B cell (primary cell): ENCODE measurements around the gene HCRTR2. TPM values are rescaled to one million over a fixed set of nuclear protein-coding genes. Genes with fewer than 3 reads are reported as not detected.

Source experiments
- ATAC-seq: fragments of 200-7000 bp; cut with Tn5 transposase; one replicate; pipeline ENCODE4 v1.10.0; 2021; ENCODE audit warnings: low read depth, mild to moderate bottlenecking, moderate number of reproducible peaks, moderate library complexity
- CTCF ChIA-PET: fragments of 350-600 bp; sonication (Branson Sonifier 250); formaldehyde crosslinking; loops from one replicate; lab custom pipeline; 2021; ENCODE audit warnings: antibody characterized with exemption, inconsistent platforms; lab: Charles Lee
- POLR2A ChIA-PET: fragments of 350-600 bp; sonication (Branson Sonifier 250); formaldehyde crosslinking; loops from one replicate; lab custom pipeline; 2021; ENCODE audit warnings: antibody characterized with exemption; lab: Charles Lee
- DNase-seq: peaks from one replicate; pipeline ENCODE4 v3.0.0; 2013
- H2AFZ ChIP-seq: 2 replicates; pipeline ENCODE4 v1.6.1; 2012; ENCODE audit warnings: mild to moderate bottlenecking, low read depth, low read length; ENCODE audit not compliant: insufficient read depth, poor library complexity, severe bottlenecking
- H3K27ac ChIP-seq, 2 donors: 1 replicate in 1 of 2; 2 replicates in 1 of 2; pipeline ENCODE4 v1.5.1; 2012 to 2013; ENCODE audit warnings: low read length in 2 of 2, mild to moderate bottlenecking in 2 of 2, moderate library complexity in 1 of 2
- H3K27me3 ChIP-seq, 4 experiments: fragments of 200-600 bp in 1 of 4; sonication (generic) in 1 of 4; replicated peaks in 1 of 4; 1 replicate in 2 of 4; 2 replicates in 2 of 4; pipeline versions ENCODE4 v1.6.1 to v1.7.0; 2013 to 2016; ENCODE audit warnings: low read length in 3 of 4, mild to moderate bottlenecking in 2 of 4, mixed read lengths in 1 of 4, moderate library complexity in 1 of 4; ENCODE audit not compliant: insufficient read depth in 4 of 4, control insufficient read depth in 3 of 4; ENCODE audit errors: control extremely low read depth in 1 of 4
- H3K36me3 ChIP-seq, 2 experiments: replicated peaks in 1 of 2; 1 replicate in 1 of 2; 2 replicates in 1 of 2; pipeline versions ENCODE4 v1.6.1 to v1.7.1; 2013; ENCODE audit warnings: low read length in 1 of 2; ENCODE audit not compliant: insufficient read depth in 2 of 2, control insufficient read depth in 1 of 2; ENCODE audit errors: control extremely low read depth in 1 of 2, extremely low read depth in 1 of 2
- H3K4me1 ChIP-seq, 2 donors: fragments of 200-600 bp in 1 of 2; sonication (generic) in 1 of 2; 1 replicate in 1 of 2; 2 replicates in 1 of 2; pipeline versions ENCODE4 v1.5.1 to v1.6.1; 2013 to 2017; ENCODE audit warnings: low read length in 2 of 2; ENCODE audit not compliant: control insufficient read depth in 2 of 2, insufficient read depth in 2 of 2
- H3K4me2 ChIP-seq: replicated peaks from 2 replicates; pipeline ENCODE3; 2012; ENCODE audit warnings: mild to moderate bottlenecking, low read depth, low read length; ENCODE audit not compliant: poor library complexity, severe bottlenecking
- H3K4me3 ChIP-seq, 5 experiments: fragments of 200-600 bp in 1 of 5; sonication (generic) in 1 of 5; 1 replicate in 3 of 5; 2 replicates in 2 of 5; pipeline versions ENCODE4 v1.5.1 to v1.7.0; 2011 to 2016; ENCODE audit warnings: low read length in 4 of 5, mild to moderate bottlenecking in 4 of 5, low read depth in 2 of 5, control low read depth in 1 of 5, moderate library complexity in 1 of 5; ENCODE audit not compliant: insufficient read depth in 1 of 5; ENCODE audit errors: control extremely low read depth in 1 of 5, extremely low read depth in 1 of 5
- H3K79me2 ChIP-seq: fragments of 200-600 bp; sonication (generic); one replicate; pipeline ENCODE4 v1.6.0; 2016; ENCODE audit warnings: low read length; ENCODE audit not compliant: control insufficient read depth, insufficient read depth
- H3K9ac ChIP-seq: fragments of 200-600 bp; sonication (generic); 2 replicates; pipeline ENCODE4 v1.6.1; 2017; ENCODE audit warnings: mild to moderate bottlenecking, low read length, moderate library complexity
- H3K9me3 ChIP-seq, 3 donors: one replicate each; pipeline versions ENCODE4 v1.6.1 to v1.7.1; 2013; ENCODE audit warnings: low read length in 2 of 3; ENCODE audit not compliant: control insufficient read depth in 2 of 3, insufficient read depth in 1 of 3; ENCODE audit errors: control extremely low read depth in 1 of 3
- H4K20me1 ChIP-seq: 2 replicates; pipeline ENCODE4 v1.6.0; 2012; ENCODE audit warnings: mild to moderate bottlenecking, low read length; ENCODE audit not compliant: insufficient read depth, control insufficient read depth, poor library complexity, severe bottlenecking
- H3K27ac Mint-ChIP-seq: one replicate; pipeline ENCODE4 v1.8.0; 2021; ENCODE audit warnings: mixed read lengths
- H3K27me3 Mint-ChIP-seq: one replicate; pipeline ENCODE4 v1.8.0; 2021; ENCODE audit warnings: mixed read lengths
- H3K4me1 Mint-ChIP-seq: one replicate; pipeline ENCODE4 v1.8.0; 2021; ENCODE audit warnings: mixed read lengths
- H3K4me3 Mint-ChIP-seq: one replicate; pipeline ENCODE4 v1.8.0; 2021; ENCODE audit warnings: mixed read lengths
- H3K9me3 Mint-ChIP-seq: one replicate; pipeline ENCODE4 v1.8.0; 2022; ENCODE audit warnings: mixed read lengths; ENCODE audit not compliant: insufficient read depth
- EZH2 ChIP-seq: IDR thresholded peaks from 2 replicates; pipeline ENCODE4 v1.6.1; 2012; ENCODE audit warnings: borderline replicate concordance, low read depth, mild to moderate bottlenecking, moderate library complexity, low read length; ENCODE audit not compliant: insufficient read depth, poor library complexity, severe bottlenecking
- WGBS: methylation state at CpG from one replicate; pipeline ENCODE4 v1.1.5; 2013; ENCODE audit warnings: missing lambda C conversion rate; ENCODE audit not compliant: insufficient coverage; 5-methylcytosine and 5-hydroxymethylcytosine counted together
- intact Hi-C: fragments of 100-400 bp; cut with micrococcal nuclease; formaldehyde crosslinking; loops from one replicate; pipeline ENCODE4 v1.10.0; 2022
- polyA plus RNA-seq: library from polyadenylated mRNA; depleted of rRNA; stranded (reverse); fragments of >200 nt; gene quantifications from 2 replicates; pipeline ENCODE4 v1.2.3, GENCODE V29; 2012
- total RNA-seq, 2 donors: library from RNA; stranded (reverse); fragments of 120-200 nt in 1 of 2; gene quantifications; 1 replicate in 1 of 2; 2 replicates in 1 of 2; pipeline versions ENCODE4 v1.2.3 to v1.2.4, GENCODE V29; 2013 to 2022
- TF ChIP-seq, protein P1 (sequence below): fragments of 200-600 bp; IDR thresholded peaks from one replicate; pipeline ENCODE4 v1.8.0; 2022; ENCODE audit warnings: antibody characterized with exemption, mild to moderate bottlenecking

The HCRTR2 gene
- total and polyA plus RNA-seq, 2 donors (not counting 1 experiment from before 2014, with no cell fraction given), result not detected

DNA sequence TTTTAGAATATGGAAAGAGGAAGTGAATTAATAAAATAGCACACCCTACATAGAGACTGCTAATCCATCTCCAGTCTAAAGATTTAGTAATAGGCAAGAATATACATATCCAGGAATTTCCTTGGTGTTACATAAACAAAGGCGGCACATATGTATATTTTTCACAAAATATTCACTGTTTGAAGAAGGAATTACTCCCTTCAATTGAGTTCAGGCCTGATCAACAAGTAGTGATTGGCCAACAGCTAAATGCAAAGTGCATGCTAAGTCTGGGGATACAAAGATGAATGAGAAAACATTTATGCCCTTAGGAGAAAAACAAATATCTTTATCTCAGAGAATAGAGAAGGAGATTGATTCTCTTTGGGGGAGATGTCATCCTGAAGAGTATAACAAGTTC lies 6.5 kb upstream of the HCRTR2 start:
- WGBS, result no CpG with 5 or more reads among the region's 1 CpG
- Histone ChIP-seq H3K27ac (no peak overlapping the region), H2AFZ (no peak overlapping the region), H4K20me1 (no peaks in the 10 kb centered on the region), H3K36me3 (no peaks in the 10 kb centered on the region), H3K9me3 (no peaks in the 10 kb centered on the region), H3K9ac (no peak overlapping the region), H3K4me1 (no peaks in the 10 kb centered on the region), H3K4me3 (no peak overlapping the region), H3K27me3 (no peaks in the 10 kb centered on the region), H3K4me2 (no peak overlapping the region), H3K79me2 (no peaks in the 10 kb centered on the region)
- intact Hi-C loops, result no loop called here
- Mint-ChIP-seq H3K4me1 (no peaks in the 10 kb centered on the region), H3K4me3 (no peak overlapping the region), H3K9me3 (peaks cover 2% of the 10 kb centered on the region), H3K27ac (no peak overlapping the region), H3K27me3 (no peaks in the 10 kb centered on the region)
- POLR2A ChIA-PET, result no interaction called here
- no peak for DNase-seq
- no peak for TF ChIP-seq EZH2
- TF ChIP-seq, protein P1, sequence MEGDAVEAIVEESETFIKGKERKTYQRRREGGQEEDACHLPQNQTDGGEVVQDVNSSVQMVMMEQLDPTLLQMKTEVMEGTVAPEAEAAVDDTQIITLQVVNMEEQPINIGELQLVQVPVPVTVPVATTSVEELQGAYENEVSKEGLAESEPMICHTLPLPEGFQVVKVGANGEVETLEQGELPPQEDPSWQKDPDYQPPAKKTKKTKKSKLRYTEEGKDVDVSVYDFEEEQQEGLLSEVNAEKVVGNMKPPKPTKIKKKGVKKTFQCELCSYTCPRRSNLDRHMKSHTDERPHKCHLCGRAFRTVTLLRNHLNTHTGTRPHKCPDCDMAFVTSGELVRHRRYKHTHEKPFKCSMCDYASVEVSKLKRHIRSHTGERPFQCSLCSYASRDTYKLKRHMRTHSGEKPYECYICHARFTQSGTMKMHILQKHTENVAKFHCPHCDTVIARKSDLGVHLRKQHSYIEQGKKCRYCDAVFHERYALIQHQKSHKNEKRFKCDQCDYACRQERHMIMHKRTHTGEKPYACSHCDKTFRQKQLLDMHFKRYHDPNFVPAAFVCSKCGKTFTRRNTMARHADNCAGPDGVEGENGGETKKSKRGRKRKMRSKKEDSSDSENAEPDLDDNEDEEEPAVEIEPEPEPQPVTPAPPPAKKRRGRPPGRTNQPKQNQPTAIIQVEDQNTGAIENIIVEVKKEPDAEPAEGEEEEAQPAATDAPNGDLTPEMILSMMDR, result no peak
- CTCF ChIA-PET, result no interaction called here
- no peak for ATAC-seq

DNA sequence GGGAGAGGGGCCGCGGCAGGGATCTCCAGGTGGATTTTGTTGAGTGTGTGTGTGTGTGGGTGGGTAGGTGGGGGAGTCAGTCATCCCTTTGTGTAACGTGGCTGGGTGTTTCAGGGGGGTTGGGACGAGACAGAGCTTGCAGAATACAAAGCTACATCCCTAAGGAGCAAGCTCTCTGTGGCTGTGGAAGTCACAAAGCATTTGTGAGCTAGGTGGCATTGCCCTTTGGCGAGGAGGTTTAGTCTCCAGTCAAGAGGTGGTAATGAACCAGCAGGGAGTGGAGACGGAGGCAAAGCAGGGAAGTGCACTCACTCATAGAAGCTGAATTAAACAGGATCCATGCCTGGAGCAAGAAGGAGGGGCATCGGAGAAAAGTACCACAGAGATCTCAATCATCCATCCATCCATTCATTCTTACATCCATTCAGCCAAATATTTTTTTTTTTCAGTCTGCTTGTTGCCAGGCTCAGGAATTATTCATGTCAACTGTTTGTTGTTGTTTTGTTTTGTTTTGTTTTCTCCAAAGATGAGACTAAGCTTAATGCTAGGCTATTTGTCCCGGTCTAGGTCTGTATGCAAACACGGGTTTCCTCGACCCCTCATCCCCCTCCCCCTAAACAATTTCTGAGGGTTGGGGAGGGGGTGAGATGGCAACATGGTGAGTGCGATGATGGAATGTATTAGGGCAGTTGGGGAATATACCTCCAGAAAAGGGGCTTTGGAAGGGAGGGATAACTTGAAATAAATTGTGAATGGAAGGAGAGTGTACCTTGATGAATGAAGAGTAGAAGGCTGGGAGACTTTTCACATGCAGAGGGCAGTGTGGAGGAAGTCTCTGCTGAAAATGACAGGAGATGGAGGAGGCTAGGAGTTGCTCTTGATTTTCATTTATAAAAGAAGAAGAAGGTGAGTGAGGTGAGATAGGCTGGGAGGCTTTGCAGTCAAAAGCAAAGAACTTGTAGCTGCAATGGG lies 1.0 kb downstream of the HCRTR2 start:
- CTCF ChIA-PET, result no interaction called here
- WGBS, result 14% methylated on average over 6 of the region's 11 CpGs
- Mint-ChIP-seq H3K27ac (no peak overlapping the region), H3K4me1 (no peaks in the 10 kb centered on the region), H3K9me3 (peaks cover 4% of the 10 kb centered on the region), H3K4me3 (no peak overlapping the region), H3K27me3 (no peaks in the 10 kb centered on the region)
- H4K20me1 ChIP-seq, result no peaks in the 10 kb centered on the region
- peaks cover 0 to 13% (median 0%) of the 10 kb centered on the region in 3 donors for H3K9me3 ChIP-seq
- no peak overlapping the region for H2AFZ ChIP-seq
- H3K4me1 ChIP-seq, result no peaks in the 10 kb centered on the region
- H3K4me2 ChIP-seq, result no peak overlapping the region
- no peaks in the 10 kb centered on the region for H3K79me2 ChIP-seq
- no peak for DNase-seq
- no peak overlapping the region for H3K27ac ChIP-seq
- H3K9ac ChIP-seq, result no peak overlapping the region
- POLR2A ChIA-PET, result no interaction called here
- H3K36me3 ChIP-seq, result no peaks in the 10 kb centered on the region
- no peak for TF ChIP-seq EZH2
- TF ChIP-seq, protein P1, result no peak
- intact Hi-C loops, result no loop called here
- ATAC-seq, result no peak
- H3K4me3 ChIP-seq, result no peak overlapping the region
- H3K27me3 ChIP-seq, result peaks cover 0 to 2% (median 0%) of the 10 kb centered on the region in 4 experiments
